Gastrocnemius medialis (tissue), 4 donors: Measurements from ENCODE around the gene PDHX.

Experiments
- CTCF ChIP-seq, 5 experiments: fragments of 450-650 bp in 3 of 5; fragments of 200-600 bp in 2 of 5; sonication (generic) in 2 of 5; IDR thresholded peaks in 4 of 5; conservative IDR thresholded peaks in 1 of 5; 1 replicate in 4 of 5; 2 replicates in 1 of 5; pipeline ENCODE4 v1.5.1; 2016 to 2019; ENCODE audit warnings: antibody characterized with exemption in 5 of 5, mild to moderate bottlenecking in 3 of 5, moderate library complexity in 3 of 5
- POLR2A ChIP-seq, 2 donors: fragments of 450-650 bp; IDR thresholded peaks; one replicate each; pipeline ENCODE4 v1.6.1; 2017; ENCODE audit warnings: antibody characterized with exemption in 2 of 2, mild to moderate bottlenecking in 2 of 2, moderate library complexity in 2 of 2

GRCh38 chr11:34899633-34900016, 16.8 kb upstream of the PDHX start:
- no peak for TF ChIP-seq POLR2A (IDR thresholded peaks at IDR 0.05)
- TF ChIP-seq CTCF (IDR thresholded peaks at IDR 0.05 in 4 of 5, conservative IDR thresholded peaks at IDR 0.05 in 1 of 5) = no peak
